Hepatocyte (in vitro differentiated cells): ENCODE data around the gene PCSK6.

ENCODE experiments used
- CTCF ChIP-seq: fragments of 200-600 bp; sonication (generic); IDR thresholded peaks from 2 replicates; pipeline ENCODE4 v1.5.1; 2016; ENCODE audit warnings: antibody characterized with exemption, mild to moderate bottlenecking; ENCODE audit not compliant: poor library complexity
- EZH2 ChIP-seq: fragments of 200-600 bp; sonication (generic); IDR thresholded peaks from 2 replicates; pipeline ENCODE4 v1.6.1; 2016; ENCODE audit warnings: antibody characterized with exemption, mild to moderate bottlenecking, borderline replicate concordance
- EZH2phosphoT487 ChIP-seq: fragments of 200-600 bp; sonication (generic); IDR thresholded peaks from one replicate; pipeline ENCODE4 v1.6.1; 2018; ENCODE audit warnings: antibody characterized with exemption, mild to moderate bottlenecking, low read depth, moderate library complexity; ENCODE audit not compliant: unreplicated experiment, severe bottlenecking

- no peak for TF ChIP-seq CTCF
- no peak for TF ChIP-seq EZH2
- TF ChIP-seq EZH2phosphoT487: no peak
These were observed 39.8 kb downstream of the PCSK6 start for GRCh38 chr15:101449471-101450402.
